ENCODE data around the gene PPP2R2B.

- TF ChIP-seq CTCF (conservative IDR thresholded peaks at IDR 0.05; ENCODE audit: low read depth, low read length) (peak; percentile 99), EZH2 (IDR thresholded peaks at IDR 0.05; ENCODE audit: low read length, unreplicated experiment) (no peak)
These were observed 336.4 kb downstream of the PPP2R2B start for GRCh38 chr5:146541958-146542849.

Data from PC-3 (cell line).